Liver (tissue), 9 donors: ENCODE measurements around the gene SUGCT. TPM values are rescaled to one million over a fixed set of nuclear protein-coding genes. Genes with fewer than 3 reads are reported as not detected.

Experiments used
- DNase-seq: peaks from one replicate; pipeline ENCODE4 v3.0.0-alpha.2; 2017; ENCODE audit warnings: low spot score
- H3K27ac ChIP-seq, 2 donors: one replicate each; pipeline ENCODE4 v1.7.0; 2013; ENCODE audit warnings: inconsistent platforms in 2 of 2, low read length in 2 of 2, control low read depth in 1 of 2, low read depth in 1 of 2, mild to moderate bottlenecking in 1 of 2
- H3K27me3 ChIP-seq, 4 donors: one replicate each; pipeline versions ENCODE4 v1.6.1 to v1.7.0; 2013; ENCODE audit warnings: low read length in 3 of 4, inconsistent platforms in 1 of 4, mild to moderate bottlenecking in 1 of 4, moderate library complexity in 1 of 4; ENCODE audit not compliant: control insufficient read depth in 4 of 4, insufficient read depth in 4 of 4
- H3K36me3 ChIP-seq, 4 donors: one replicate each; pipeline versions ENCODE4 v1.6.1 to v1.7.0; 2013; ENCODE audit warnings: low read length in 3 of 4, mild to moderate bottlenecking in 3 of 4, low read depth in 1 of 4, moderate library complexity in 1 of 4; ENCODE audit not compliant: control insufficient read depth in 4 of 4, insufficient read depth in 3 of 4
- H3K4me1 ChIP-seq, 4 donors: one replicate each; pipeline versions ENCODE4 v1.6.1 to v1.7.0; 2013; ENCODE audit warnings: low read length in 3 of 4, mild to moderate bottlenecking in 3 of 4, moderate library complexity in 1 of 4; ENCODE audit not compliant: control insufficient read depth in 4 of 4, insufficient read depth in 4 of 4
- H3K4me3 ChIP-seq, 3 donors: one replicate each; pipeline versions ENCODE4 v1.6.1 to v1.7.0; 2013; ENCODE audit warnings: low read length in 3 of 3, control low read depth in 1 of 3, low read depth in 1 of 3, mild to moderate bottlenecking in 1 of 3
- H3K9ac ChIP-seq, 2 donors: one replicate each; pipeline ENCODE4 v1.7.0; 2013; ENCODE audit warnings: low read length in 2 of 2, mild to moderate bottlenecking in 2 of 2, moderate library complexity in 2 of 2, control low read depth in 1 of 2, low read depth in 1 of 2
- H3K9me3 ChIP-seq, 4 donors: one replicate each; pipeline versions ENCODE4 v1.6.1 to v1.7.0; 2013; ENCODE audit warnings: low read length in 3 of 4; ENCODE audit not compliant: control insufficient read depth in 4 of 4
- ATF3 ChIP-seq: IDR thresholded peaks from 2 replicates; pipeline ENCODE4 v1.6.1; 2016; ENCODE audit warnings: antibody characterized with exemption
- CTCF ChIP-seq: fragments of 150-350 bp; IDR thresholded peaks from 2 replicates; pipeline ENCODE4 v1.5.1; 2017; ENCODE audit warnings: improper control_type of control experiment, low read depth, low read length; ENCODE audit not compliant: missing input control
- EGR1 ChIP-seq, 2 donors: IDR thresholded peaks; 2 replicates each; pipeline ENCODE4 v1.6.1; 2016 to 2018; ENCODE audit warnings: antibody characterized with exemption in 2 of 2, low read depth in 2 of 2
- FOXA1 ChIP-seq: IDR thresholded peaks from 2 replicates; pipeline ENCODE4 v1.6.1; 2016; ENCODE audit warnings: antibody characterized with exemption
- GABPA ChIP-seq, 2 donors: IDR thresholded peaks in 1 of 2; conservative IDR thresholded peaks in 1 of 2; 2 replicates each; pipeline ENCODE4 v1.6.1; 2016; ENCODE audit warnings: antibody characterized with exemption in 2 of 2, mild to moderate bottlenecking in 1 of 2, moderate library complexity in 1 of 2
- HNF4A ChIP-seq, 2 donors: conservative IDR thresholded peaks; 2 replicates each; pipeline ENCODE4 v1.6.1; 2016; ENCODE audit warnings: antibody characterized with exemption in 2 of 2, mild to moderate bottlenecking in 2 of 2
- JUND ChIP-seq, 2 donors: IDR thresholded peaks; 2 replicates each; pipeline ENCODE4 v1.6.1; 2016; ENCODE audit warnings: antibody characterized with exemption in 2 of 2
- MAX ChIP-seq: IDR thresholded peaks from 2 replicates; pipeline ENCODE4 v1.6.1; 2016; ENCODE audit warnings: antibody characterized with exemption
- NR2F2 ChIP-seq: IDR thresholded peaks from 2 replicates; pipeline ENCODE4 v1.6.1; 2016; ENCODE audit warnings: antibody characterized with exemption
- RAD21 ChIP-seq, 2 donors: IDR thresholded peaks; 2 replicates each; pipeline ENCODE4 v1.6.1; 2016; ENCODE audit warnings: antibody characterized with exemption in 2 of 2, mild to moderate bottlenecking in 2 of 2
- SP1 ChIP-seq: IDR thresholded peaks from 2 replicates; pipeline ENCODE4 v1.6.1; 2018; ENCODE audit warnings: antibody characterized with exemption, mild to moderate bottlenecking
- YY1 ChIP-seq: IDR thresholded peaks from 2 replicates; pipeline ENCODE4 v1.6.1; 2016; ENCODE audit warnings: antibody characterized with exemption, mild to moderate bottlenecking
- WGBS: extraction: QIAGEN DNeasy Blood & Tissue Kit; methylation state at CpG from one replicate; pipeline ENCODE4 v1.1.7; 2013; 5-methylcytosine and 5-hydroxymethylcytosine counted together
- polyA plus RNA-seq, 2 donors: library from polyadenylated mRNA; stranded (reverse) in 1 of 2; unstranded in 1 of 2; fragments of 200-250 nt in 1 of 2; fragments of >200 nt in 1 of 2; fragmentation: Nextera tagmentation in 1 of 2; extraction: Ambion mirVana in 1 of 2; gene quantifications; one replicate each; pipeline versions ENCODE4 v1.2.1 to v1.2.3, GENCODE V29; 2013 to 2015
- total RNA-seq, 2 donors: library from RNA; depleted of rRNA; stranded (reverse); fragments of >200 nt; gene quantifications; one replicate each; pipeline ENCODE4 v1.2.3, GENCODE V29; 2014
- donor health status: healthy.
- donor health status: healthy.
- donor health status: healthy.
- donor health status: healthy.
- donor health status: healthy.

Gene SUGCT
- total and polyA plus RNA-seq, 4 donors, result 6.2 to 11.9 (median 9.9) TPM

GRCh38 chr7:40133561-40134427 lies 1.0 kb upstream of the SUGCT start:
- under 1% methylated on average over 36 of the region's 36 CpGs for WGBS
- Histone ChIP-seq H3K27ac (peak overlapping the region; percentile 94 to 95), H3K9ac (peak overlapping the region; percentile 99), H3K27me3 (no peaks in the 10 kb centered on the region), H3K36me3 (no peaks in the 10 kb centered on the region), H3K4me1 (peaks cover 6 to 44% (median 27%) of the 10 kb centered on the region in 4 donors), H3K9me3 (no peaks in the 10 kb centered on the region), H3K4me3 (peak overlapping the region; percentile 87 to 94 (median 92))
- TF ChIP-seq MAX, result no peak
- no peak for TF ChIP-seq JUND (IDR thresholded peaks at IDR 0.05)
- peak; percentile 7 for TF ChIP-seq YY1
- no peak for TF ChIP-seq SP1
- no peak for TF ChIP-seq CTCF
- TF ChIP-seq GABPA (IDR thresholded peaks at IDR 0.05 in 1 of 2, conservative IDR thresholded peaks at IDR 0.05 in 1 of 2), result no peak
- TF ChIP-seq FOXA1, result no peak
- no peak for TF ChIP-seq RAD21 (IDR thresholded peaks at IDR 0.05)
- DNase-seq, result no peak

GRCh38 chr7:40135317-40135610 lies 459 bp downstream of the SUGCT start:
- TF ChIP-seq YY1 (no peak), HNF4A (conservative IDR thresholded peaks at IDR 0.05) (peak; percentile 20 to 28)
- no peak for DNase-seq

GRCh38 chr7:40137563-40137962 lies 2.8 kb downstream of the SUGCT start:
- TF ChIP-seq NR2F2 (no peak), ATF3 (no peak), FOXA1 (no peak), HNF4A (conservative IDR thresholded peaks at IDR 0.05) (no peak), MAX (no peak), YY1 (no peak), CTCF (no peak), EGR1 (IDR thresholded peaks at IDR 0.05; ENCODE audit: low read depth in 2 of 2) (no peak), RAD21 (IDR thresholded peaks at IDR 0.05) (no peak), SP1 (no peak)
- Histone ChIP-seq H3K4me1 (peaks cover 2 to 18% (median 7%) of the 10 kb centered on the region in 4 donors), H3K36me3 (peaks cover 0 to under 1% (median 0%) of the 10 kb centered on the region in 4 donors), H3K27me3 (no peaks in the 10 kb centered on the region), H3K27ac (no peak overlapping the region), H3K9ac (no peak overlapping the region), H3K4me3 (no peak overlapping the region), H3K9me3 (no peaks in the 10 kb centered on the region)
- DNase-seq, result no peak
- 83% methylated on average over 2 of the region's 2 CpGs for WGBS

More at GRCh38 chr7:40135317-40135610, 459 bp downstream of the SUGCT start:
- Histone ChIP-seq H3K9ac (peak overlapping the region; percentile 45 to 60), H3K4me3 (peak overlapping the region; percentile 87 to 94 (median 92)), H3K4me1 (peaks cover 4 to 35% (median 21%) of the 10 kb centered on the region in 4 donors), H3K36me3 (no peaks in the 10 kb centered on the region), H3K27me3 (no peaks in the 10 kb centered on the region), H3K9me3 (no peaks in the 10 kb centered on the region), H3K27ac (peak overlapping the region; percentile 94 to 95)
- 3% methylated on average over 17 of the region's 17 CpGs for WGBS
